GM23338 (cell line): ENCODE results near the gene NHS. TPM values are rescaled to one million over a fixed set of nuclear protein-coding genes. Genes with fewer than 3 reads are reported as not detected.

Source experiments
- ATAC-seq: fragments of 200-7000 bp; cut with Tn5 transposase; 3 replicates; pipeline ENCODE4 v1.9.1; 2020
- DNase-seq: peaks from one replicate; pipeline ENCODE4 v3.0.0-alpha.2; 2015; ENCODE audit warnings: low spot score
- H2AFZ ChIP-seq: fragments of 200-600 bp; sonication (generic); 2 replicates; pipeline ENCODE4 v1.8.0; 2016; ENCODE audit warnings: antibody characterized with exemption, mild to moderate bottlenecking, moderate library complexity
- H3F3A ChIP-seq: fragments of 200-600 bp; sonication (generic); replicated peaks from 2 replicates; pipeline ENCODE4 v1.8.0; 2017; ENCODE audit warnings: antibody characterized with exemption, mixed run types, low read depth
- H3K27ac ChIP-seq: fragments of 200-600 bp; sonication (generic); 2 replicates; pipeline ENCODE4 v1.6.1; 2016; ENCODE audit warnings: low read depth
- H3K27me3 ChIP-seq: fragments of 200-600 bp; sonication (generic); 2 replicates; pipeline ENCODE4 v1.8.0; 2016; ENCODE audit warnings: mild to moderate bottlenecking, mixed run types, moderate library complexity; ENCODE audit not compliant: insufficient read depth
- H3K36me3 ChIP-seq: fragments of 200-600 bp; sonication (generic); 2 replicates; pipeline ENCODE4 v1.8.0; 2016; ENCODE audit warnings: mild to moderate bottlenecking; ENCODE audit not compliant: insufficient read depth
- H3K4me1 ChIP-seq: fragments of 200-600 bp; sonication (generic); 2 replicates; pipeline ENCODE4 v1.8.0; 2016; ENCODE audit warnings: mild to moderate bottlenecking, moderate library complexity; ENCODE audit not compliant: insufficient read depth
- H3K4me2 ChIP-seq: fragments of 200-600 bp; sonication (generic); 2 replicates; pipeline ENCODE4 v1.7.1; 2017; ENCODE audit warnings: mixed run types
- H3K4me3 ChIP-seq: fragments of 200-600 bp; sonication (generic); 2 replicates; pipeline ENCODE4 v1.6.1; 2016; ENCODE audit warnings: mixed run types
- H3K79me2 ChIP-seq: fragments of 200-600 bp; sonication (generic); replicated peaks from 2 replicates; pipeline ENCODE4 v1.8.0; 2017; ENCODE audit warnings: mild to moderate bottlenecking; ENCODE audit not compliant: insufficient read depth
- H3K9me2 ChIP-seq: fragments of 200-600 bp; sonication (generic); 2 replicates; pipeline ENCODE4 v1.8.0; 2017; ENCODE audit not compliant: insufficient read depth
- H4K20me1 ChIP-seq: fragments of 200-600 bp; sonication (generic); replicated peaks from 2 replicates; pipeline ENCODE4 v1.8.0; 2017; ENCODE audit warnings: mild to moderate bottlenecking; ENCODE audit not compliant: insufficient read depth
- H3K27ac Mint-ChIP-seq: 2 replicates; pipeline ENCODE4 v1.8.0; 2020; ENCODE audit warnings: inconsistent platforms, mild to moderate bottlenecking, moderate library complexity, mixed read lengths
- H3K27me3 Mint-ChIP-seq: 3 replicates; pipeline ENCODE4 v1.8.0; 2022; ENCODE audit warnings: low read depth, mild to moderate bottlenecking, moderate library complexity, mixed read lengths, inconsistent platforms; ENCODE audit not compliant: insufficient read depth, poor library complexity
- H3K36me3 Mint-ChIP-seq: 3 replicates; pipeline ENCODE4 v1.8.0; 2021; ENCODE audit warnings: low read depth, mild to moderate bottlenecking, inconsistent platforms, moderate library complexity, mixed read lengths
- H3K4me1 Mint-ChIP-seq: 3 replicates; pipeline ENCODE4 v1.8.0; 2020; ENCODE audit warnings: mild to moderate bottlenecking, inconsistent platforms, mixed read lengths
- H3K4me3 Mint-ChIP-seq: 3 replicates; pipeline ENCODE4 v1.8.0; 2021; ENCODE audit warnings: moderate library complexity, mild to moderate bottlenecking, inconsistent platforms, mixed read lengths
- H3K9me3 Mint-ChIP-seq: 3 replicates; pipeline ENCODE4 v1.8.0; 2020; ENCODE audit warnings: moderate library complexity, mild to moderate bottlenecking, inconsistent platforms, mixed read lengths
- CREB1 ChIP-seq: fragments of 250-450 bp; sonication (Bioruptor Pico); IDR thresholded peaks from 2 replicates; pipeline ENCODE4 v1.5.0; 2020; ENCODE audit warnings: low read depth, mild to moderate bottlenecking, moderate library complexity
- CTCF ChIP-seq, 2 experiments: fragments of 200-600 bp in 1 of 2; sonication (generic) in 1 of 2; conservative IDR thresholded peaks; 2 replicates each; pipeline versions ENCODE4 v1.5.1 to v1.6.1; 2016 to 2017; ENCODE audit warnings: antibody characterized with exemption in 2 of 2, low read depth in 2 of 2, mild to moderate bottlenecking in 2 of 2, moderate library complexity in 1 of 2
- EZH2 ChIP-seq: fragments of 200-600 bp; sonication (generic); IDR thresholded peaks from one replicate; pipeline ENCODE4 v1.8.0; 2017; ENCODE audit warnings: antibody characterized with exemption, mild to moderate bottlenecking, low read depth; ENCODE audit not compliant: unreplicated experiment
- EZH2phosphoT487 ChIP-seq: fragments of 200-600 bp; sonication (generic); IDR thresholded peaks from one replicate; pipeline ENCODE4 v1.8.1; 2018; ENCODE audit warnings: antibody characterized with exemption; ENCODE audit not compliant: unreplicated experiment
- JUNB ChIP-seq: IDR thresholded peaks from one replicate; pipeline ENCODE4 v1.6.1; 2016; ENCODE audit warnings: antibody characterized with exemption; ENCODE audit not compliant: unreplicated experiment
- NANOG ChIP-seq: IDR thresholded peaks from 2 replicates; pipeline ENCODE4 v1.6.1; 2016; ENCODE audit warnings: antibody characterized with exemption, borderline replicate concordance
- POLR2AphosphoS5 ChIP-seq: IDR thresholded peaks from 2 replicates; pipeline ENCODE4 v1.6.1; 2016; ENCODE audit warnings: antibody characterized with exemption, low read depth
- STAT1 ChIP-seq: IDR thresholded peaks from one replicate; pipeline ENCODE4 v1.6.1; 2016; ENCODE audit warnings: antibody characterized with exemption; ENCODE audit not compliant: unreplicated experiment
- ZNF331 ChIP-seq: fragments of 250-450 bp; sonication (Bioruptor Pico); IDR thresholded peaks from 2 replicates; pipeline ENCODE4 v1.5.0; 2020; ENCODE audit warnings: low read depth, mild to moderate bottlenecking, moderate library complexity
- ZNF462 ChIP-seq: fragments of 250-450 bp; sonication (Bioruptor Pico); IDR thresholded peaks from 2 replicates; pipeline ENCODE4 v1.5.0; 2020; ENCODE audit warnings: mild to moderate bottlenecking, moderate library complexity
- polyA plus RNA-seq: library from polyadenylated mRNA; unstranded; fragments of >200 nt; fragmentation: Nextera tagmentation; extraction: Ambion mirVana; gene quantifications from 2 replicates; pipeline ENCODE4 v1.2.1, GENCODE V29; 2016
- total RNA-seq: library from RNA; depleted of rRNA; stranded (reverse); fragments of >200 nt; shearing (Covaris generic); gene quantifications from 2 replicates; pipeline ENCODE4 v1.2.3, GENCODE V29; 2014
- TF ChIP-seq, protein P1 (sequence below): IDR thresholded peaks from one replicate; pipeline ENCODE4 v1.6.1; 2018; ENCODE audit warnings: antibody characterized with exemption; ENCODE audit not compliant: unreplicated experiment

NHS gene
- total and polyA plus RNA-seq, 2 experiments from 2014 or later = 1.8 to 8.2 TPM

- TF ChIP-seq ZNF462 (CRISPR knock-in tag) (no peak), CREB1 (no peak)
These were observed 216.7 kb downstream of the NHS start (continued) for GRCh38 chrX:17591741-17592110.

- H3K36me3 Mint-ChIP-seq = no peaks in the 10 kb centered on the region
- Histone ChIP-seq H3K27ac (no peak overlapping the region), H3K36me3 (no peaks in the 10 kb centered on the region), H3K4me1 (no peaks in the 10 kb centered on the region), H3K4me2 (no peak overlapping the region), H3K4me3 (no peak overlapping the region), H3K9me2 (no peaks in the 10 kb centered on the region), H3K27me3 (no peaks in the 10 kb centered on the region), H2AFZ (no peak overlapping the region), H3K79me2 (no peaks in the 10 kb centered on the region), H3F3A (no peaks in the 10 kb centered on the region), H4K20me1 (no peaks in the 10 kb centered on the region)
- H3K4me1 Mint-ChIP-seq = peaks cover 8% of the 10 kb centered on the region
- no peaks in the 10 kb centered on the region for H3K9me3 Mint-ChIP-seq
- ATAC-seq (no peak), DNase-seq (no peak)
- no peak overlapping the region for H3K27ac Mint-ChIP-seq
- peaks cover 2% of the 10 kb centered on the region for H3K27me3 Mint-ChIP-seq
- H3K4me3 Mint-ChIP-seq = no peak overlapping the region
- TF ChIP-seq CTCF (conservative IDR thresholded peaks at IDR 0.05; ENCODE audit: low read depth in 2 of 2) (no peak), ZNF331 (CRISPR knock-in tag) (no peak), STAT1 (no peak), EZH2 (no peak), EZH2phosphoT487 (no peak), CREB1 (no peak), JUNB (no peak), POLR2AphosphoS5 (no peak), NANOG (no peak)
- TF ChIP-seq, protein P1, sequence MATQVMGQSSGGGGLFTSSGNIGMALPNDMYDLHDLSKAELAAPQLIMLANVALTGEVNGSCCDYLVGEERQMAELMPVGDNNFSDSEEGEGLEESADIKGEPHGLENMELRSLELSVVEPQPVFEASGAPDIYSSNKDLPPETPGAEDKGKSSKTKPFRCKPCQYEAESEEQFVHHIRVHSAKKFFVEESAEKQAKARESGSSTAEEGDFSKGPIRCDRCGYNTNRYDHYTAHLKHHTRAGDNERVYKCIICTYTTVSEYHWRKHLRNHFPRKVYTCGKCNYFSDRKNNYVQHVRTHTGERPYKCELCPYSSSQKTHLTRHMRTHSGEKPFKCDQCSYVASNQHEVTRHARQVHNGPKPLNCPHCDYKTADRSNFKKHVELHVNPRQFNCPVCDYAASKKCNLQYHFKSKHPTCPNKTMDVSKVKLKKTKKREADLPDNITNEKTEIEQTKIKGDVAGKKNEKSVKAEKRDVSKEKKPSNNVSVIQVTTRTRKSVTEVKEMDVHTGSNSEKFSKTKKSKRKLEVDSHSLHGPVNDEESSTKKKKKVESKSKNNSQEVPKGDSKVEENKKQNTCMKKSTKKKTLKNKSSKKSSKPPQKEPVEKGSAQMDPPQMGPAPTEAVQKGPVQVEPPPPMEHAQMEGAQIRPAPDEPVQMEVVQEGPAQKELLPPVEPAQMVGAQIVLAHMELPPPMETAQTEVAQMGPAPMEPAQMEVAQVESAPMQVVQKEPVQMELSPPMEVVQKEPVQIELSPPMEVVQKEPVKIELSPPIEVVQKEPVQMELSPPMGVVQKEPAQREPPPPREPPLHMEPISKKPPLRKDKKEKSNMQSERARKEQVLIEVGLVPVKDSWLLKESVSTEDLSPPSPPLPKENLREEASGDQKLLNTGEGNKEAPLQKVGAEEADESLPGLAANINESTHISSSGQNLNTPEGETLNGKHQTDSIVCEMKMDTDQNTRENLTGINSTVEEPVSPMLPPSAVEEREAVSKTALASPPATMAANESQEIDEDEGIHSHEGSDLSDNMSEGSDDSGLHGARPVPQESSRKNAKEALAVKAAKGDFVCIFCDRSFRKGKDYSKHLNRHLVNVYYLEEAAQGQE = no peak
These were observed 217.1 kb downstream of the NHS start for GRCh38 chrX:17592117-17592516.
